GM23248 (cell line): Measurements from ENCODE around the gene DDA1. TPM values are rescaled to one million over a fixed set of nuclear protein-coding genes. Genes with fewer than 3 reads are reported as not detected.

Experiments
- DNase-seq: peaks from one replicate; pipeline ENCODE4 v3.0.0-alpha.2; 2015
- H2AFZ ChIP-seq: fragments of 200-600 bp; sonication (generic); 2 replicates; pipeline ENCODE4 v1.6.1; 2016; ENCODE audit warnings: antibody characterized with exemption
- H3F3A ChIP-seq: fragments of 200-600 bp; sonication (generic); 2 replicates; pipeline ENCODE4 v1.6.1; 2016; ENCODE audit warnings: mild to moderate bottlenecking, antibody characterized with exemption, mixed run types; ENCODE audit not compliant: insufficient read depth
- H3K27ac ChIP-seq: fragments of 200-600 bp; sonication (generic); 2 replicates; pipeline ENCODE4 v1.5.1; 2016; ENCODE audit warnings: mild to moderate bottlenecking
- H3K27me3 ChIP-seq: fragments of 200-600 bp; sonication (generic); replicated peaks from 2 replicates; pipeline ENCODE4 v1.6.1; 2016; ENCODE audit warnings: mild to moderate bottlenecking; ENCODE audit not compliant: insufficient read depth
- H3K36me3 ChIP-seq: fragments of 200-600 bp; sonication (generic); 2 replicates; pipeline ENCODE4 v1.6.1; 2016; ENCODE audit warnings: low read depth, mild to moderate bottlenecking
- H3K4me1 ChIP-seq: fragments of 200-600 bp; sonication (generic); 2 replicates; pipeline ENCODE4 v1.6.1; 2016; ENCODE audit warnings: mild to moderate bottlenecking; ENCODE audit not compliant: insufficient read depth
- H3K4me2 ChIP-seq: fragments of 200-600 bp; sonication (generic); one replicate; pipeline ENCODE4 v1.6.1; 2016; ENCODE audit warnings: mild to moderate bottlenecking; ENCODE audit not compliant: unreplicated experiment
- H3K4me3 ChIP-seq: fragments of 200-600 bp; sonication (generic); 2 replicates; pipeline ENCODE4 v1.5.1; 2016; ENCODE audit warnings: mild to moderate bottlenecking
- H3K79me2 ChIP-seq: fragments of 200-600 bp; sonication (generic); 2 replicates; pipeline ENCODE4 v1.6.1; 2016; ENCODE audit warnings: mild to moderate bottlenecking; ENCODE audit not compliant: insufficient read depth
- H3K9ac ChIP-seq: fragments of 200-600 bp; sonication (generic); 2 replicates; pipeline ENCODE4 v1.6.1; 2016; ENCODE audit warnings: mild to moderate bottlenecking
- H3K9me2 ChIP-seq: fragments of 200-600 bp; sonication (generic); 2 replicates; pipeline ENCODE4 v1.6.1; 2016; ENCODE audit warnings: mixed run types, mild to moderate bottlenecking, moderate library complexity; ENCODE audit not compliant: insufficient read depth
- H3K9me3 ChIP-seq: fragments of 200-600 bp; sonication (generic); one replicate; pipeline ENCODE4 v1.6.1; 2017; ENCODE audit warnings: low read depth
- H4K20me1 ChIP-seq: fragments of 200-600 bp; sonication (generic); 2 replicates; pipeline ENCODE4 v1.6.0; 2016; ENCODE audit not compliant: insufficient read depth
- EZH2 ChIP-seq: fragments of 200-600 bp; sonication (generic); IDR thresholded peaks from 2 replicates; pipeline ENCODE4 v1.6.1; 2018; ENCODE audit warnings: antibody characterized with exemption, mild to moderate bottlenecking; ENCODE audit not compliant: insufficient read depth, poor library complexity, severe bottlenecking
- EZH2phosphoT487 ChIP-seq: fragments of 200-600 bp; sonication (generic); IDR thresholded peaks from 2 replicates; pipeline ENCODE4 v1.6.1; 2018; ENCODE audit warnings: antibody characterized with exemption, moderate library complexity, mild to moderate bottlenecking, low read depth; ENCODE audit not compliant: insufficient read depth
- WGBS, 2 experiments: methylation state at CpG; one replicate each; pipeline ENCODE4 v1.1.6; 2015 to 2017; ENCODE audit warnings: low lambda C conversion rate in 2 of 2, low coverage in 1 of 2; ENCODE audit errors: missing lambda C conversion rate in 2 of 2; 5-methylcytosine and 5-hydroxymethylcytosine counted together
- in situ Hi-C: fragments of 300-500 bp; cut with MboI; formaldehyde crosslinking; loops from 2 replicates; pipeline ENCODE4 v1.15.0; 2020
- polyA plus RNA-seq: library from polyadenylated mRNA; unstranded; fragments of >200 nt; fragmentation: Nextera tagmentation; extraction: Ambion mirVana; gene quantifications from 2 replicates; pipeline ENCODE4 v1.2.1, GENCODE V29; 2016
- total RNA-seq: library from RNA; depleted of rRNA; stranded (reverse); fragments of >200 nt; shearing (Covaris generic); gene quantifications from 2 replicates; pipeline ENCODE4 v1.2.3, GENCODE V29; 2014

DDA1 gene
- total and polyA plus RNA-seq, 2 experiments from 2014 or later: 10.9 to 87.8 TPM

- Histone ChIP-seq H3K9me3 (no peaks in the 10 kb centered on the region), H3K4me3 (no peak overlapping the region), H2AFZ (no peak overlapping the region), H3K9ac (no peak overlapping the region), H3K27ac (no peak overlapping the region), H3K4me1 (no peaks in the 10 kb centered on the region), H3K36me3 (no peaks in the 10 kb centered on the region), H3F3A (0 out of 2 replicates have a peak, but pooled peaks cover 5% of the 10 kb centered on the region), H3K4me2 (no peak overlapping the region), H3K79me2 (no peaks in the 10 kb centered on the region), H3K9me2 (no peaks in the 10 kb centered on the region), H4K20me1 (no peaks in the 10 kb centered on the region), H3K27me3 (no peaks in the 10 kb centered on the region)
- in situ Hi-C loops: no loop called here
- DNase-seq: no peak
- TF ChIP-seq EZH2: no peak
- TF ChIP-seq EZH2phosphoT487: no peak
- WGBS, 2 experiments: 83 to 87% methylated on average over 18 of the region's 18 CpGs
Measured at GRCh38 chr19:17285415-17286135, 23.8 kb upstream of the DDA1 start.

- Histone ChIP-seq H4K20me1 (no peaks in the 10 kb centered on the region), H2AFZ (no peak overlapping the region), H3K36me3 (no peaks in the 10 kb centered on the region), H3K9me2 (no peaks in the 10 kb centered on the region), H3K9ac (no peak overlapping the region), H3F3A (0 out of 2 replicates have a peak, but pooled peaks cover 1% of the 10 kb centered on the region), H3K27me3 (no peaks in the 10 kb centered on the region), H3K9me3 (no peaks in the 10 kb centered on the region), H3K4me2 (no peak overlapping the region), H3K27ac (no peak overlapping the region), H3K79me2 (no peaks in the 10 kb centered on the region), H3K4me1 (no peaks in the 10 kb centered on the region), H3K4me3 (no peak overlapping the region)
- TF ChIP-seq EZH2 (no peak), EZH2phosphoT487 (no peak)
- WGBS, 2 experiments: 88 to 89% methylated on average over 10 to 11 of the region's 11 CpGs
- in situ Hi-C loops: no loop called here
- DNase-seq: no peak
Measured at GRCh38 chr19:17286263-17286662, 23.1 kb upstream of the DDA1 start.

GRCh38 chr19:17286752-17287151 lies 22.6 kb upstream of the DDA1 start:
- no peak overlapping the region for H3K9ac ChIP-seq
- no peaks in the 10 kb centered on the region for H3F3A ChIP-seq
- in situ Hi-C loops: no loop called here
- H3K36me3 ChIP-seq: no peaks in the 10 kb centered on the region
- no peak overlapping the region for H3K4me2 ChIP-seq
- H3K4me3 ChIP-seq: no peak overlapping the region
- H3K79me2 ChIP-seq: no peaks in the 10 kb centered on the region
- no peaks in the 10 kb centered on the region for H3K4me1 ChIP-seq
- TF ChIP-seq EZH2phosphoT487 (no peak), EZH2 (no peak)
- WGBS, 2 experiments: 88% methylated on average over 9 of the region's 9 CpGs
- H4K20me1 ChIP-seq: no peaks in the 10 kb centered on the region
- DNase-seq: no peak
- H3K9me3 ChIP-seq: no peaks in the 10 kb centered on the region
- H2AFZ ChIP-seq: no peak overlapping the region
- H3K27me3 ChIP-seq: no peaks in the 10 kb centered on the region
- H3K27ac ChIP-seq: no peak overlapping the region
- no peaks in the 10 kb centered on the region for H3K9me2 ChIP-seq

- H3K27me3 ChIP-seq: no peaks in the 10 kb centered on the region
- no peak overlapping the region for H2AFZ ChIP-seq
- no peaks in the 10 kb centered on the region for H3K9me3 ChIP-seq
- no peaks in the 10 kb centered on the region for H3K79me2 ChIP-seq
- DNase-seq: peak; percentile 85
- 15 to 29% methylated on average over 12 to 22 of the region's 22 CpGs for WGBS, 2 experiments
- no peak overlapping the region for H3K4me3 ChIP-seq
- no peak for TF ChIP-seq EZH2
- no peak for TF ChIP-seq EZH2phosphoT487
- no peaks in the 10 kb centered on the region for H3K36me3 ChIP-seq
- H3K4me1 ChIP-seq: no peaks in the 10 kb centered on the region
- H4K20me1 ChIP-seq: no peaks in the 10 kb centered on the region
- no peak overlapping the region for H3K27ac ChIP-seq
- H3F3A ChIP-seq: no peaks in the 10 kb centered on the region
- H3K9me2 ChIP-seq: no peaks in the 10 kb centered on the region
- no peak overlapping the region for H3K9ac ChIP-seq
- H3K4me2 ChIP-seq: no peak overlapping the region
- in situ Hi-C loops: no loop called here
Measured at GRCh38 chr19:17289489-17289888, 19.9 kb upstream of the DDA1 start.
